Measurements from ENCODE around the gene HAPLN1.

The HAPLN1 gene

GRCh38 chr5:83683836-83684235 is 36.8 kb downstream of the HAPLN1 start:
- Histone ChIP-seq H3K27me3 (ENCODE audit: insufficient read depth, low read depth, severe bottlenecking) (no peaks in the 10 kb centered on the region), H3K27ac (no peak overlapping the region), H3K9me3 (ENCODE audit: severe bottlenecking) (no peaks in the 10 kb centered on the region), H3K4me3 (ENCODE audit: low read depth, low read length) (no peak overlapping the region), H3K36me3 (no peaks in the 10 kb centered on the region)
- TF ChIP-seq CTCF (IDR thresholded peaks at IDR 0.05; ENCODE audit: low read depth, low read length): no peak
- no peak for DNase-seq

GRCh38 chr5:83672646-83673045 is 48.0 kb downstream of the HAPLN1 start:
- no peak overlapping the region for H3K4me3 ChIP-seq (ENCODE audit: low read depth, low read length)
- H3K36me3 ChIP-seq: no peaks in the 10 kb centered on the region
- H3K27me3 ChIP-seq (ENCODE audit: insufficient read depth, low read depth, severe bottlenecking): no peaks in the 10 kb centered on the region
- no peak overlapping the region for H3K27ac ChIP-seq
- H3K9me3 ChIP-seq (ENCODE audit: severe bottlenecking): no peaks in the 10 kb centered on the region
- TF ChIP-seq CTCF (IDR thresholded peaks at IDR 0.05; ENCODE audit: low read depth, low read length): no peak
- peak; percentile 24 for DNase-seq

GRCh38 chr5:83672158-83672557 is 48.5 kb downstream of the HAPLN1 start:
- Histone ChIP-seq H3K36me3 (no peaks in the 10 kb centered on the region), H3K4me3 (ENCODE audit: low read depth, low read length) (no peak overlapping the region), H3K27ac (no peak overlapping the region), H3K27me3 (ENCODE audit: insufficient read depth, low read depth, severe bottlenecking) (no peaks in the 10 kb centered on the region), H3K9me3 (ENCODE audit: severe bottlenecking) (no peaks in the 10 kb centered on the region)
- no peak for DNase-seq
- no peak for TF ChIP-seq CTCF (IDR thresholded peaks at IDR 0.05; ENCODE audit: low read depth, low read length)

GRCh38 chr5:83665631-83666030 is 55.0 kb downstream of the HAPLN1 start:
- Histone ChIP-seq H3K27ac (no peak overlapping the region), H3K36me3 (no peaks in the 10 kb centered on the region), H3K9me3 (ENCODE audit: severe bottlenecking) (no peaks in the 10 kb centered on the region), H3K27me3 (ENCODE audit: insufficient read depth, low read depth, severe bottlenecking) (no peaks in the 10 kb centered on the region), H3K4me3 (ENCODE audit: low read depth, low read length) (no peak overlapping the region)
- no peak for DNase-seq
- TF ChIP-seq CTCF (IDR thresholded peaks at IDR 0.05; ENCODE audit: low read depth, low read length): no peak

GRCh38 chr5:83662558-83662957 is 58.1 kb downstream of the HAPLN1 start:
- DNase-seq: no peak
- no peak for TF ChIP-seq CTCF (IDR thresholded peaks at IDR 0.05; ENCODE audit: low read depth, low read length)
- Histone ChIP-seq H3K4me3 (ENCODE audit: low read depth, low read length) (no peak overlapping the region), H3K27ac (no peak overlapping the region), H3K9me3 (ENCODE audit: severe bottlenecking) (no peaks in the 10 kb centered on the region), H3K36me3 (no peaks in the 10 kb centered on the region), H3K27me3 (ENCODE audit: insufficient read depth, low read depth, severe bottlenecking) (no peaks in the 10 kb centered on the region)

GRCh38 chr5:83657807-83658525 is 62.7 kb downstream of the HAPLN1 start:
- no peaks in the 10 kb centered on the region for H3K27me3 ChIP-seq (ENCODE audit: insufficient read depth, low read depth, severe bottlenecking)
- no peak overlapping the region for H3K4me3 ChIP-seq (ENCODE audit: low read depth, low read length)
- DNase-seq: no peak
- no peak for TF ChIP-seq CTCF (IDR thresholded peaks at IDR 0.05; ENCODE audit: low read depth, low read length)
- no peaks in the 10 kb centered on the region for H3K36me3 ChIP-seq
- H3K9me3 ChIP-seq (ENCODE audit: severe bottlenecking): no peaks in the 10 kb centered on the region
- no peak overlapping the region for H3K27ac ChIP-seq

Data from WERI-Rb-1 (cell line).